IPS-18c (cell line): ENCODE measurements around the gene RUBCN.

Experiments used
- H3K4me3 ChIP-seq: 2 replicates; pipeline ENCODE4 v1.7.0; 2013; ENCODE audit warnings: low read depth, mild to moderate bottlenecking, low read length, moderate library complexity; ENCODE audit not compliant: insufficient read depth
- H3K9me3 ChIP-seq: one replicate; pipeline ENCODE4 v1.6.1; 2013; ENCODE audit warnings: mild to moderate bottlenecking, low read length, moderate library complexity; ENCODE audit not compliant: control insufficient read depth, insufficient read depth

The RUBCN gene

DNA sequence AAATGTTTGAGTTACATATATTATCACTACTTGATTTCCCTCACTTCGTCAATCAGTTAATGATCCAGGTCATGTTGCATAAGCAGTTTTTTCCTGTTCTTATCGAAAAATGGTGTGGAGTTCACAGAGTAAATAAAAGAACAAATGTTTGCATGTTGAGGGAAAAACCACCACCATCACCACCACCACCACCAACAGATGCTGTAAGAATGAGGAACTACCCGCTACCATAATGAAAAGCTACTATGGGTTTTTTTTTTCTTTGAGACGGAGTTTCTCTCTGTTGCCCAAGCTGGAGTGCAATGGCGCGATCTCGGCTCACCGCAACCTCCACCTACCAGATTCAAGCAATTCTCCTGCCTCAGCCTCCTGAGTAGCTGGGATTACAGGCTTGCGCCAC lies 27.6 kb downstream of the RUBCN start:
- H3K9me3 ChIP-seq, result no peaks in the 10 kb centered on the region
- no peak overlapping the region for H3K4me3 ChIP-seq

DNA sequence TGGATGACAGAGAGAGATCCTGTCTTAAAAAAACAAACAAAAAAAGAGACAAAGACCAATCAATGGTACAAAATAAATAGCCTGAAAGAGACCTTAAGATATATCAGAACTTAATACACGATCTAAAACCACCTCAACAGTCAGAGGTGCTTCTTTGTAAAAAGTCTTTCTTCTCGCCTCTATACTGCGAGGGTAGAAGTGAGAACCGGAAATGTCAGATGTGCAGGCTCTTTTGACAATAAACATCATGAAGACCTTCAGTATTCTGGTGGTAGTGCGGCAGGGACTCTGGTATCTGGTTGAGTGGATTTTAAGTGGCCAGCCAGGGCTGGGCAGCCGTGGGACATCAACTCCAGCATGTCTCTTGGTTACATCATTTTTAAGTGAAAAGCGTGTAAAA lies 30.0 kb downstream of the RUBCN start:
- Histone ChIP-seq H3K4me3 (no peak overlapping the region), H3K9me3 (no peaks in the 10 kb centered on the region)

DNA sequence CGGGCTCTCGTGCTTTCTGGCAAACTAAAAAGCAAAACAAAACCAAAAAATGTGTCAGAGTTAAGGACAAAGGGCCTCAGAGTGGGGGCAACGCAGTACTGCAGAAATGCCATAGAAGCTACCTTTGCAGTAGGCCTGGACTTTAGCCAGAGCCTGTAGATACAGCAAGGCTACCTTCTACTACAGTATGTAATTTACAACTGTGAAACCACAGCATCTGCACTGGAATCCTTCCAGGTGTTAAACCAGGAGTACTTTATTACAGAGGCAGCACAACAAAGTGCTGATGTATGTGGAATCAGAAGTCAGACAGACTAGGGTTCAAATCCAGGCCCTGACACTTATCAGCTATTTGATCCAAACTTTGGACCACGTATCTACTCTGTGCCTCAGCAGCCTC lies 34.9 kb downstream of the RUBCN start:
- Histone ChIP-seq H3K4me3 (no peak overlapping the region), H3K9me3 (no peaks in the 10 kb centered on the region)

DNA sequence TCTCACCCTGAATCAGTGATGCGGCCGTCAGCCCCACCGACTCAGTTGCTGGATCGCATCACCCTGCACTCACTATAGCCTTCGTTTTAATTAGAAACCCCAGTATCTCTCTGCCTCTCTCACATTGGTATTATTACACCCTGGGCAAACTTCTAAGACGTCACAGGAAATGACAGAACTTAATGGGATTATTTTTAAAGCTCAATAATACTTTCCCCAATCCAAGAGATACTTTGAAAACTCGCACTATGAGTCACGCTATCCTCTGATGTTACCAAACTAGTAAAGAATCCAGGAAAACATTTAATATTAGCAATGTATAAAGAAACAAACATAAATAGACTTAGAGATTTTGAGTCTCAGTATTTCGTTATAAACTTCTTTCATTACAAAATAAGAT lies 36.6 kb downstream of the RUBCN start:
- Histone ChIP-seq H3K9me3 (no peaks in the 10 kb centered on the region), H3K4me3 (no peak overlapping the region)

DNA sequence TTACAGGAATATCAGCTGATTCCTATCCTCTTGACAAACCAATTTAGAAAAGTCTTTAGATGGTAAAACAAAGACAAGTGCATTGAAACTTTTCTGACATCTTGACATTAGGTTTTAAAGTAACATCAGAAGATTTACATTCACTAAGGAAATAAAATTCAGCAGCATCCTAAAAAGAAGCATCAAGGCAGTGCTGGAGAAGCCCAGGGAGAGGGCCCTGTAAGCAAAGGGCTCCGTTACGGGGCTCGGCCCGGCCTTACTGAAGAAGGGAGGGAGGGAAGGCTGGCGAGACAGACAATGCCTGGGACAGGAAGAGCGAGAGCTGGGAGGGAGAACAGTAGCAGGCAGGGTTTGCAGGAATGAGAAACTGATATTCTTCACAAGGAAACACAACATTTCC lies 39.3 kb downstream of the RUBCN start:
- no peaks in the 10 kb centered on the region for H3K9me3 ChIP-seq

DNA sequence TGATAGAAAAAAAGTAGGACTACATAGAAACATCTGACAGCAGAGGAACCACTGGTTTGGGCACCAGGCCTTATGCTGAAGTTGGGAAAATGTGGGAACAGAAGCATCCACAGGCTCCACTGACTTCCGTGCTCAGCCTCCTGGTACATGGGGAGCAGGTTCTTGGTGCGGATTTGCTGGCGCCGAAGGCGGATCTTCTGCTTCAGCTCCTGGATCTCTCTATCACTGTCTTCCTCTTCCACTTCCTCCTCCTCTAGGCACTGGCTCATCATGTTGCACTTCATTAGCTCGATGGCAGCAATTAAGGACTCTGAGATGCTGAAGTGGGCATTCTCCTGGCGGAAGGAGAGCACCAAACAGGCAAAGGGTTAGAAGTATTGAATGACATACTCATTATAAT lies 42.5 kb downstream of the RUBCN start:
- Histone ChIP-seq H3K4me3 (no peak overlapping the region), H3K9me3 (no peaks in the 10 kb centered on the region)

More for the DNA sequence above, 39.3 kb downstream of the RUBCN start:
- no peak overlapping the region for H3K4me3 ChIP-seq

DNA sequence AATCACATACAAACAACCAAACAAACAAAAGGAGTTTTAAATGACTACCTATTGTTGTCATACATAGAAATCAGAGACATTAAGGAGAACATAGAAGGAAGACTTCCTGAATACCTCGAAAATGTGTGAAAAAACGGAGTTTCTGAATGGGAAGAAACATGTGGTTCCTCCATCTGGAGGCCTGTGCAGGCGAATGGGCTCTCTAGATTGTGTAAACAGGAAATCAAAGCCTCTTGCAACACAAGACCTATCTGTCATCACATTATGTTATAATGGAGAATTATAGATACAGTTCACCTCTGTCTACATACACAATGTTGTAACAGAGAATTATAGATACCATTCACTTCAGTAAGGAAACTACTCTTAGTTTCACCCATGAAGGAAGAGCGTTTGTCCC lies 44.1 kb downstream of the RUBCN start:
- no peak overlapping the region for H3K4me3 ChIP-seq

DNA sequence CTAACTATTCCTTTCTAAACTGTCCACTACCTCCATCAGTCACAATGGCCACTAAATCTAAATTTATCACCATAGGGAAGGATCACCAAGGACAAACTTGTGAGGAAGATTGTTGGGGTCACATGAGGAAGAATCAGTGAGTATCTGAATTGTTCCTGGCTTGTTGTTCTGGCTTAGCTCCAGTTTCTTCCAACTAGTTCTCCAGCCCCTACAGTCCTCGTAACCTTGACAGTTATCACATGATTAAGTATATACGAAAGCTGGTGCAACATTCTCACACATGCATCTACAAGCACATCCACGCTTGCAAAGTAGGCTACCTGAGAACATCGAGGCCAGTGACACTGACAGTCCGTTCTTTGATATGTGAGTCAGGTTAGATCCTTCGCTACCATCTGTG lies 46.0 kb downstream of the RUBCN start:
- Histone ChIP-seq H3K4me3 (no peak overlapping the region), H3K9me3 (no peaks in the 10 kb centered on the region)

More for the DNA sequence above, 44.1 kb downstream of the RUBCN start:
- no peaks in the 10 kb centered on the region for H3K9me3 ChIP-seq

DNA sequence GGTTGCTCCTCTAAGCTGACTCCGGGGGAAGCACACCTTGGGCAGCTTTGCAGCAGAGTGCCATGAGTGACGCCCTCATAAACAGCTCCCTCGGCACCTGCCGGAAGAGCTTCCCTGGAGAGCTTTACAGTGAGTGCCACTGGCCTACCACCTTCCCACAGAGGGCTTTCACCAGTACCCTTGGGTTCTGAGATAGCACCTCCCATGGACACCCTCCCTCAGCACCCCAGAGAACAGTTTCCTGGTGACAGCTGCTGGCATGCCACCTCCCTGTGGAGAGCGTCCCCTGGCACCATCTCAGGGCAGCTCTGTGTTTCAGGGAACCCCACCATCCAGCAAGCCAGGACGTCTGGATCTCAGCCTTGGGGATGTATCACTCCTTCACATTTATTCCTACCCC lies 49.1 kb downstream of the RUBCN start:
- Histone ChIP-seq H3K9me3 (no peaks in the 10 kb centered on the region), H3K4me3 (no peak overlapping the region)

DNA sequence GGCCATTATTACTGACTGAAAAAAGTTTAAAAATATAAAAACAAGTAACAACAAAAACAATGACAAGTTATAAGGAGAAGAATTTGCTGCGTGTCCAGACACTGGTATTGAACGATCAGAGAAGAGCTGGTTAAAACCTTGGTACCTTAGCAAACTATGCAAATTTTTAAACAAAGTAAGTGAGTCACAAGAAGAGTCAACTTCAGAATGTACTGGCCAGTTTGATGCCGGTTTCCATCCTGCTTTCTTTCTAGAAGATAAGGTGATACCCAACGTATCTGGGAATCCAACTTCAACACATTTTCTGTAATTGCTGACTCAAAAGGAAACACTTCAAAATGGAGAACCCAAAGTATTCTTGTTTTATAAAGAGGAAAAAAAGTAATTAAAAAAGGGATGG lies 49.8 kb downstream of the RUBCN start:
- Histone ChIP-seq H3K4me3 (no peak overlapping the region), H3K9me3 (no peaks in the 10 kb centered on the region)

DNA sequence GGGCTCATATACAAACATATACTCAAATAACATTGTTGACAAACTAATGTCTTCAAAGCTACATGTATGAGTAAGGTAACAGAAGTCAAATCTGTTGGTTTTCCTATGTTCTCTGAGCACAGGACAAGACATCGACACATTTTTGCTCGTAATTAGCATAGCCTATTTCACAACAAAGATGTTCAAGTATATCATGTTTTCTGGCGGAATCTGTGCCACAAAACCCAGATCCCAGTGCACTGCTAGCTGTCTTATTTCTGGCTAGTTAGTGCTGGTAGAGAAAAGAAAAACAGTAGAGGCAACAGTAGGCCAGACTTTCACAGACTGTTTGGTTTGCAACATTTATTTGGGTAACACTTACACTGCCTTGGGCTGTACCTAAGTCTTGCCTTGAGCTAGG lies 51.2 kb downstream of the RUBCN start:
- H3K9me3 ChIP-seq, result no peaks in the 10 kb centered on the region
- no peak overlapping the region for H3K4me3 ChIP-seq

DNA sequence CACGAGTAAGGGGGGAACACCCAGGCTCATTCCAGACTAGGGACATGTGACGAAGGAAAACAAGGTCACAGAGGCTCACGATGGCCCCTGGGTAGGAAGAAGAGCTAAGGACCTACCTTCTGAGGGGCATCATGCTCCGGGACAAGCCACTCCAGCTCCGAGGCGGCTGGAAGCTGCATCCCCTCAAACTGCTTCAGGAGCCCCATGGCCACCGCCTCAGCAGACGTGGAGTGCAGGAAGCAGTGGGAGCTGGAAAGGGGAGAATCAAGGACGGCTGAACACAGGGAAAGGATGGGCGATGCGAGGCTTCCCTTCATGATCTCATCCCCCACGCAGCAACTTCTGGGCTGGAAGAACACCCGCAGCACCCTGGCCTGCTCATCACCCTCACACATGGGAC lies 53.5 kb downstream of the RUBCN start:
- Histone ChIP-seq H3K4me3 (no peak overlapping the region), H3K9me3 (peaks cover 2% of the 10 kb centered on the region)

DNA sequence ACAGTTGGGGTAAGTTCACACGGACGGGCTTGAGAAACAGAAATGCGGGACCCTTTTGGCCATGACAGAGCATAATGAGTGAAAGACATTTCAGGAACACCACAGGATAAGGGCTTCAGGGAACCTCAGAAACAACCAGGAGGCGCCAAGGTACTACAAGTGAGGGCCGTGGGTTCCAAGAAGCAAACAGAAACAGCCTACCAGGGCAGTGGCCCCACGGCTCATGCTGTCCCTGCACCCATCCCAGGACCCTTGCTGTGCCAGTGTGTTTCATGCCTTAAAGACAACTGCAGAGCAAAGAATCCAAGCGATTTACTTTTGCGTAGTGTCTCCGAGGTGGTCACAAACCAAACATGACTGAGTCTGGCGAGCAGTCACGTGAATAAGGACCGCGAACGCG lies 54.0 kb downstream of the RUBCN start:
- no peak overlapping the region for H3K4me3 ChIP-seq
- peaks cover 2% of the 10 kb centered on the region for H3K9me3 ChIP-seq

DNA sequence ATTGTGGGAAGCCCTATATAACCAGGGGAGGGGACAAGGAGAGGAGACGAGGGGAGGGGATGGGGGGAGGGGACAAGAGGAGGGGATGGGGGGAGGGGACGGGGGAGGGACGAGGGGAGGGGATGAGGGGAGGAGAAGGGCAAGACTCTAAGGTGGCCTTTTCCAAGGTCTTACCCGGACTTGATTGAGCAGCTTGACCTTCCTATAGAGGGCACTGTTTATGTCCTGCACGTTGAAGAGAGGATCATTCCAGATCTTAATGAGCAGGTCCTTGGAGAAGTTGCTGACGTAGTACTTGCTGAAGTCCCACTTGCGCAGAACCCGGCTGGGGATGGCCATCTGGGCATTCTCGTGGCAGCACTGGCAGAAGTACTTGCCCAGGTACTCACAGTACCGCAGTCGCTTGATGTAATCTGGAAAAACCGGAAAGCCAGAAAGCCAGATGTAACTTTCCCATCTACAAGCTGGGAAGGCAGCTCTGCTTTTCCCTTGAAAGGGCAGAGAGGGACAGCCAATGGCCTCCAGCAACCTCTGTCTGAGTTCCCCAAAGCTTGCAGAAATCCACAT lies 55.7 kb downstream of the RUBCN start:
- Histone ChIP-seq H3K4me3 (no peak overlapping the region), H3K9me3 (peaks cover 2% of the 10 kb centered on the region)

DNA sequence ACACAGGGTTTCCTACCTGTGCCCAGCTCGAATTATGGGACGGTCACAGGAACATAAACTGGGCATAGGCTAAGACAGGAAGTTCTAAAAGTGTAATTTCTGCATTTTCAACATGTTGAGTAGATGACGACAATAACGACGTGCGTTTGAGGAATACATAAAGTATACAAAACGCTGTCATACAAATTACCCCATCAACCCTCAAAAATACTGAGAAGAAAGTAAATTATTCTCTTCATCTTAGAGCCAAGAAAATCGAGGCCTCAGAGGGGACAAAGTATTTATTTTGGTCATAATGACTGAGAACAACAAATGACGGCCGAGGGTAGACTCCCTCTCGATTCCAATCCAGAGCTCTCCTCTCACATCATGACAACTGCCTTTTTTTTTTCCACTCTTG lies 60.8 kb downstream of the RUBCN start:
- peaks cover 2% of the 10 kb centered on the region for H3K9me3 ChIP-seq
- H3K4me3 ChIP-seq, result no peak overlapping the region

DNA sequence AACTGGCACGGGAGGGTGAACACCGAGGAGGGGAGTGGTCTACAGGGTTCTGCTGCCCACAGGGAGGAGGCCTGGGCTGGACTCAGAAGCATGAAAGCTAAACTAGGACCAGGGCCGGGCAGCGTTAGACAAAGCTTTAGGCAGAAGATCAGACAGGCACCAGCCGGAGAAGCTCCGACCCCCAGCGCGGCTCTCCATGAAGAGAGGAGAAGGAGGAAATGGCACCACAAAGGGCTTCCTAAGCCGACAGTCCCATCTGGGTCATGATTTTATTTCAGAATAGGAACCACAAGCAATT lies 61.2 kb downstream of the RUBCN start:
- Histone ChIP-seq H3K9me3 (peaks cover 2% of the 10 kb centered on the region), H3K4me3 (no peak overlapping the region)

DNA sequence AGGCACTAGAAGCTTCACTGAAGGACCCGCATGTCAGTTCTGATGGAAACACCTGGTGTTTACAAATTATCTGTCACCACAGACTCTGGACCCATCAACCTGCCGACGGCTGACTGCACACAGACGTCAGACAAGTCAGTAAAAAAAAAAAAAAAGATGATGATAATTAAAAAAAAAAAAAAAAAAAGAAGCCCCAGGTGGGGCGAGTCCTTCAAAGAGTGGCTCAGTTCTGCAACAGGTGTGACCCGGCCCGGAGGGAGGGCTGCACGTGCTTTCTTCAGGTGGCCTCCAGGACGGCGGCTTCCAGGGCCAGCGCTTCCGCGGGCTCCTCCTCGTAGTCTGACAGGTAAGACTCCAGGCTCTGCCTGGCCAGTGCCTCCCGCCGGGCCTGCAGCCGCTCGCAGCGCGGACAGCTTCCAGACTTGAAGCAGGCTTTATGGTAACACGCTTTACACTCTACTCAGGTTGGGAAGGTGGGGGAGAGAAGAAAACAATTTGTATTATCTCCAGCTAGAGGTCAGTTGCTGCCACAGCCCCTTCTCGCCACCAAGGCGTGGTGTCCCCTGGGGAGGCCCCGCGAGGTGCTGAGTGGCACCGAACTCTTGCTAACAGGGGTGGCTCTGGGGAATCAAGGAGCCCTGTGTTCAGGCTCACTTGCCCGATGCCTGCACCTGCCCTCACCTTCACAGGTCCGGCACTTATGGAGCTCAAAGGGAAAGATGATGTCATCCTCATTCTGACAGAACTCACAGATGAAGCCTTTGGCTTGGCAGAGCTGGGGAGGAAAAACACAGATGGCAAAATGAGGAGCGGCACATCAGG lies 61.8 kb downstream of the RUBCN start:
- no peak overlapping the region for H3K4me3 ChIP-seq
- H3K9me3 ChIP-seq, result peaks cover 2% of the 10 kb centered on the region

DNA sequence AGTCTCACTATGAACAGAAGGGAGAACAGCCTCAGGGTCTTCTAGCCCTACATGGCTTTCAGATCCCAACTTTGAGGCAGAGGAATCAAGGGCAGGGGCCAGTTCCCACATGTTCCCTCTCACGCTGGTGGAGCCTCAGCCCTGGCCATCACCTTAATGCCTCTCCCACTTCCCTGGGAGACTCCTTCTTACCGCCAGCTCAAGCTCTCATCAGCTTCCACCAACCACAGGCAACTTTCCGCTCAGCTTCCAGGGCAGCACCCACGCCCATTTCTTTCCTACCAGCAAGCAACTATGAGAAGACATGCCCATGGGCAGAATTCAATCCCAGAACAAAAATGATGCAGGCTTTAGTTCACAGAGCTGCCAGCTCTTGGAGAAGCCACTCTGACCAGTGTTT lies 63.5 kb downstream of the RUBCN start:
- Histone ChIP-seq H3K4me3 (no peak overlapping the region), H3K9me3 (no peaks in the 10 kb centered on the region)

DNA sequence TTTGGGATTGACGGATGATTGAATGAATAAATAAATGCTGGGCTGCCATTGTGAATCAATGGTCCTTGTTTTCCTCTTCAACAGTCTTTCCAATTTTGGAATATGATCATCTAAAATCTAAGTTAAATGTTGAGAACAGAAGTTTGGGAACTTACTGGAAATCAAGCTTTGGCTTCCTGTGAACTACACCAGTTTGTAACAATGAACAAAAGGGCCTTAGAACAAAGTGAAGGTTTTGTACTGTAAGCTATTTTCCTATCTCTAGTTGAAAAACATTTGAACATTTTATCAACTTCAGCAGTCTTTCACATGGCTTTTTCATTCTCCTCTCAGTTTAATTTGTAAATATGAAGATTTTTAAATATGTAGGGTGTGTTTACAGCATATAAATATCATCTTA lies 66.3 kb downstream of the RUBCN start:
- no peak overlapping the region for H3K4me3 ChIP-seq
- no peaks in the 10 kb centered on the region for H3K9me3 ChIP-seq
